ENCODE results near the gene SIGLEC6. TPM values are rescaled to one million over a fixed set of nuclear protein-coding genes. Genes with fewer than 3 reads are reported as not detected.

SIGLEC6 gene
- total RNA-seq, 4 donors from 2014 or later: 7.1 TPM; not detected in 3

DNA sequence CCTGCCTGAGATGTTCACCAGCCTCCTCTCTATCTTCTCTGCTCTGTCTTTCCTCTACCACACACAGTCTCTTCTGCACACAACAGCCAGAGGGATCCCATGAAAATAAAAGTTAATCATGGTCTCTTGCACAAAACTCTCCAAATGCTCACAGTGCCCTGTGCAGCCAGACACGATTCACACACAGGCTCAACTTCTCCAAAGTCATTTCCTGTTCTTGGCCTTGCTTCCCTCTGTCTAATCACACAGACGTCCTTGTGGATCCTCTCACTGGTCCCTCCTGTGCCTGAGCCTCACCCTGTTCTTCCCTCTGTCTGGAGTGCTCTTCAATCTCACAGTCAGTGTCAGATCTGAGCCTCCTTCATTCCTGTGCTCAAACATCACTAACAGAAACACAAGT, 37.7 kb downstream of the SIGLEC6 start:
- Histone ChIP-seq H3K36me3 (no peaks in the 10 kb centered on the region), H3K4me3 (no peak overlapping the region), H3K27ac (no peak overlapping the region), H3K4me1 (no peaks in the 10 kb centered on the region), H3K27me3 (peaks cover 0 to 15% (median 0%) of the 10 kb centered on the region in 4 donors), H3K9me3 (no peaks in the 10 kb centered on the region)
- WGBS, 2 donors: 14 to 24% methylated on average over 2 of the region's 2 CpGs
- DNase-seq: no peak
- intact Hi-C loops (cut with DNase I): no loop called here
- TF ChIP-seq, protein P1, sequence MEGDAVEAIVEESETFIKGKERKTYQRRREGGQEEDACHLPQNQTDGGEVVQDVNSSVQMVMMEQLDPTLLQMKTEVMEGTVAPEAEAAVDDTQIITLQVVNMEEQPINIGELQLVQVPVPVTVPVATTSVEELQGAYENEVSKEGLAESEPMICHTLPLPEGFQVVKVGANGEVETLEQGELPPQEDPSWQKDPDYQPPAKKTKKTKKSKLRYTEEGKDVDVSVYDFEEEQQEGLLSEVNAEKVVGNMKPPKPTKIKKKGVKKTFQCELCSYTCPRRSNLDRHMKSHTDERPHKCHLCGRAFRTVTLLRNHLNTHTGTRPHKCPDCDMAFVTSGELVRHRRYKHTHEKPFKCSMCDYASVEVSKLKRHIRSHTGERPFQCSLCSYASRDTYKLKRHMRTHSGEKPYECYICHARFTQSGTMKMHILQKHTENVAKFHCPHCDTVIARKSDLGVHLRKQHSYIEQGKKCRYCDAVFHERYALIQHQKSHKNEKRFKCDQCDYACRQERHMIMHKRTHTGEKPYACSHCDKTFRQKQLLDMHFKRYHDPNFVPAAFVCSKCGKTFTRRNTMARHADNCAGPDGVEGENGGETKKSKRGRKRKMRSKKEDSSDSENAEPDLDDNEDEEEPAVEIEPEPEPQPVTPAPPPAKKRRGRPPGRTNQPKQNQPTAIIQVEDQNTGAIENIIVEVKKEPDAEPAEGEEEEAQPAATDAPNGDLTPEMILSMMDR (IDR thresholded peaks at IDR 0.05): no peak
- TF ChIP-seq POLR2A (IDR thresholded peaks at IDR 0.05): no peak

DNA sequence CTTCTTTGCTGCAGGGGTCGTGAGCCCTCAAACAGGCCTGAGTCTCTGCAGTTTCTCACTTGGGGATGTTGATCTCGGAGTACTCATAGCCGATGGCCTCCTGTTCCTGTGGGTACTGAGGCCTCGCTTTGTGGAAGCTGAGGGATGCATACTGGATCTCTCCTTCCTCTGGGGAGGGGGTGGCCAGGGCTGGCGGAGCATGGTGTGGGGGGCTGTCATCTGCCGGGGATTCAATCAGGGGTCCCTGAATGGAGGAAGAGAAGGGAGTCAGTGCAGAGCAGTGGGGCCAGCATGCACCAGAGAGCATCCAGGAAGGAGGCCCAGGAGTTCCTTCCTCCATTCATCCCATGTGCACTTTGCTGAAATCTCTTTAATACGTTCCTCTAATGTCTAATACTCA, 39.9 kb downstream of the SIGLEC6 start:
- intact Hi-C loops (cut with DNase I): no loop called here
- Histone ChIP-seq H3K4me1 (no peaks in the 10 kb centered on the region), H3K4me3 (no peak overlapping the region), H3K36me3 (no peaks in the 10 kb centered on the region), H3K27ac (no peak overlapping the region), H3K9me3 (no peaks in the 10 kb centered on the region), H3K27me3 (peaks cover 0 to 18% (median 0%) of the 10 kb centered on the region in 4 donors)
- no peak for TF ChIP-seq POLR2A (IDR thresholded peaks at IDR 0.05)
- TF ChIP-seq, protein P1 (IDR thresholded peaks at IDR 0.05): no peak
- WGBS, 2 donors: 66 to 67% methylated on average over 6 of the region's 7 CpGs
- DNase-seq: no peak

DNA sequence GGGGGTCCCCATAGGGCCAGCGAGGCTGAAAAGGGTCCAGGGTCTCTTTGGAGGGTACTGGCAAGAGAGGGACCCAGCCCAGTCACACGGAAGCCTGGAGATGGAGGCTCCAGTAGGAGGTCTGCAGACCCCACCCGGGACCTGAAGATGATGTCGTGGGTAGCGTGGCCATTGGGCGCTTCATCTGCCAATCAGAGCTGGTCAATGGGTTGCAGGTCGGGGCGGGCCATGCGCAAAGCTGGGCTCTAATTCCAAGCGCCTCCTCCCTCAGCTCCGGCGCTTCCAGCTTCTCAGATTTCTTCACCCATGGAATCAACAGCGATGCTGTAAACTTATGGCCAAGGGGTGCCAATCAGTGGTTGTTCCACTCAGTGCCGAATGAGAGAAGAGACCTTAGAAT, 40.8 kb downstream of the SIGLEC6 start:
- H3K27me3 ChIP-seq: peaks cover 0 to 19% (median 0%) of the 10 kb centered on the region in 4 donors
- H3K4me3 ChIP-seq: no peak overlapping the region
- H3K9me3 ChIP-seq: no peaks in the 10 kb centered on the region
- no peaks in the 10 kb centered on the region for H3K36me3 ChIP-seq
- TF ChIP-seq POLR2A (IDR thresholded peaks at IDR 0.05): no peak
- TF ChIP-seq, protein P1 (IDR thresholded peaks at IDR 0.05): no peak
- H3K4me1 ChIP-seq: no peaks in the 10 kb centered on the region
- intact Hi-C loops (cut with DNase I): no loop called here
- H3K27ac ChIP-seq: no peak overlapping the region
- 34 to 59% methylated on average over 7 to 12 of the region's 14 CpGs for WGBS, 2 donors
- no peak for DNase-seq

DNA sequence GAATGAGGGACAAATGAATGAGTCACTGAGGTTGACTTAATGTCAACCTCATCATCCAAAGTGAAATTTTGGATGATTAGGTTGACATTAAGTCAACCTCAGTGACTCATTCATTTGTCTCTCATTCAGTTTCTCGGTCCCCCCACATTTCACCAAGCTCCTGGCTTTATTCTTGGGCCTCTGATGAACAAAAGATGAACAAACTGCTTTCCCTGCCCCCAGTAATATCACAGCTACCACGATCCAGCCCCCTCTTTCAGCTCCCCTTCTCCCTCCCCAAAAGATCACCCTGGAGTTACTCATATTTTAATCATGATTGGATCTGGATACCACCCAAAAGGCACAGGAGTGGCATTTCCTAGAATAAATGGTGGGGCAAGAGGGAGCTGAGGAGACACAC, 42.4 kb downstream of the SIGLEC6 start:
- H3K4me1 ChIP-seq: no peaks in the 10 kb centered on the region
- no peaks in the 10 kb centered on the region for H3K36me3 ChIP-seq
- H3K9me3 ChIP-seq: no peaks in the 10 kb centered on the region
- intact Hi-C loops (cut with DNase I): no loop called here
- no peak for DNase-seq
- peaks cover 0 to 32% (median 0%) of the 10 kb centered on the region in 4 donors for H3K27me3 ChIP-seq
- no peak overlapping the region for H3K4me3 ChIP-seq
- no peak overlapping the region for H3K27ac ChIP-seq
- TF ChIP-seq, protein P1 (IDR thresholded peaks at IDR 0.05): no peak
- no peak for TF ChIP-seq POLR2A (IDR thresholded peaks at IDR 0.05)
- 24 to 34% methylated on average over 2 of the region's 2 CpGs for WGBS, 2 donors

DNA sequence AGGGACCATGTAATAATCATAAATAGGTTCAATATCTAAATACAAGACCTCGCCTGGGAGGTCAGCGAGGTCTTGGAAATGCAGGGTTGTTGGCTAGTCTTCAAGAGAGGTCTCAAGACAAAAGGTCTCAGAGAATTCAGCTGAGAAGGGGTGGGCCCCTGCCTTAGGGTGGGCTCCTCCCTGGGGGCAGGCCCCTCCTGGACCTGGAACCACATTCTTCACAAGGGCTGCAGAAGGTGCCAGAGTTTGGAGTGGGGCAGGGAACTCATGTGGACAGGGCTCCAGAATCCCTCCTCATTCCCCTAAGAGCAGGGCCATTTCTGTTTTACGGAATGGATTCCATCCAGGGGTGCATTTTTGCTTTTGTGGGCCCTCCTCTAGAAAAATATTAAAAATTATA, 43.0 kb downstream of the SIGLEC6 start:
- Histone ChIP-seq H3K36me3 (no peaks in the 10 kb centered on the region), H3K27me3 (peaks cover 0 to 38% (median 0%) of the 10 kb centered on the region in 4 donors), H3K4me3 (no peak overlapping the region), H3K27ac (no peak overlapping the region), H3K4me1 (no peaks in the 10 kb centered on the region), H3K9me3 (no peaks in the 10 kb centered on the region)
- DNase-seq: no peak
- intact Hi-C loops (cut with DNase I): no loop called here
- TF ChIP-seq, protein P1 (IDR thresholded peaks at IDR 0.05): no peak
- no peak for TF ChIP-seq POLR2A (IDR thresholded peaks at IDR 0.05)
- WGBS, 2 donors: 71 to 74% methylated on average over 3 of the region's 3 CpGs

All from esophagus squamous epithelium (tissue), 5 donors.